ENCODE measurements around the gene DRP2. TPM values are rescaled to one million over a fixed set of nuclear protein-coding genes. Genes with fewer than 3 reads are reported as not detected.

The DRP2 gene
- total and polyA plus RNA-seq, 2 of the 4 experiments (the other 2 are of a cell fraction) = 7.0 to 7.9 TPM

Small RNA genes within 50 kb of the gene (microRNA-seq; reads per million reads assigned to microRNA genes)
- not detected for gene Z70280.1 (ENCODE audit: insufficient read depth, insufficient read length)

Small RNA genes within 50 kb of the gene (small RNA-seq; reads per million reads assigned to genes)
- 0 to 0.76 (median 0.15) reads per million in 5 experiments for gene Z70280.1

Other genes with a start within 250 kb of the DRP2 start
- gene TRMT2B, start 167.7 kb upstream of the DRP2 start, total RNA-seq (2012; rRNA removed) = 10.8 and 13.4 TPM in 2 replicates
- 6.5 and 7.7 TPM in 2 replicates for gene TRMT2B, start 167.7 kb upstream of the DRP2 start, polyA plus RNA-seq (2012; rRNA removed)
- 11.3 and 12.8 TPM in 2 replicates for gene TMEM35A, start 140.9 kb upstream of the DRP2 start, total RNA-seq (2012; rRNA removed)
- 13.7 and 14.2 TPM in 2 replicates for gene TMEM35A, start 140.9 kb upstream of the DRP2 start, polyA plus RNA-seq (2012; rRNA removed)
- gene CENPI, start 121.6 kb upstream of the DRP2 start, total RNA-seq (2012; rRNA removed) = 24.2 and 25.8 TPM in 2 replicates
- gene CENPI, start 121.6 kb upstream of the DRP2 start, polyA plus RNA-seq (2012; rRNA removed) = 4.8 and 5.5 TPM in 2 replicates
- gene TAF7L, start 71.5 kb downstream of the DRP2 start, total RNA-seq (2012; rRNA removed) = 0.18 and 0.28 TPM in 2 replicates
- 0.22 TPM in 2 replicates for gene TAF7L, start 71.5 kb downstream of the DRP2 start, polyA plus RNA-seq (2012; rRNA removed)
- gene TIMM8A, start 129.0 kb downstream of the DRP2 start, total RNA-seq (2012; rRNA removed) = 2.2 and 3.1 TPM in 2 replicates
- 10.3 and 11.6 TPM in 2 replicates for gene TIMM8A, start 129.0 kb downstream of the DRP2 start, polyA plus RNA-seq (2012; rRNA removed)
- not detected in 2 replicates for gene BTK, start 166.4 kb downstream of the DRP2 start, total RNA-seq (2012; rRNA removed)
- not detected in 2 replicates for gene BTK, start 166.4 kb downstream of the DRP2 start, polyA plus RNA-seq (2012; rRNA removed)
- gene RPL36A, start 171.2 kb downstream of the DRP2 start, total RNA-seq (2012; rRNA removed) = 677 and 1,679 TPM in 2 replicates
- 1,999 and 2,412 TPM in 2 replicates for gene RPL36A, start 171.2 kb downstream of the DRP2 start, polyA plus RNA-seq (2012; rRNA removed)
- 37.2 and 38.7 TPM in 2 replicates for gene GLA, start 188.1 kb downstream of the DRP2 start, total RNA-seq (2012; rRNA removed)
- 26.4 and 27.9 TPM in 2 replicates for gene GLA, start 188.1 kb downstream of the DRP2 start, polyA plus RNA-seq (2012; rRNA removed)
- 54.3 and 95.3 TPM in 2 replicates for gene HNRNPH2, start 188.4 kb downstream of the DRP2 start, total RNA-seq (2012; rRNA removed)
- 31.4 and 42.8 TPM in 2 replicates for gene HNRNPH2, start 188.4 kb downstream of the DRP2 start, polyA plus RNA-seq (2012; rRNA removed)

All from IMR-90 (cell line).